Fibroblast of lung (primary cell): ENCODE data around the gene PRKCA. TPM values are rescaled to one million over a fixed set of nuclear protein-coding genes. Genes with fewer than 3 reads are reported as not detected.
"Not testable (repeated sequence)": the region's sequence is repeated elsewhere in the genome, so short reads cannot be mapped to it uniquely, and the experiment has no call there.

ENCODE experiments used
- DNase-seq, 2 donors: peaks; one replicate each; pipeline versions ENCODE4 v3.0.0 to v3.0.0-alpha.2; 2010; ENCODE audit warnings: low read depth in 2 of 2
- H2AFZ ChIP-seq: 2 replicates; pipeline ENCODE4 v1.5.1; 2012; ENCODE audit warnings: low read length, control low read depth, inconsistent platforms
- H3K27ac ChIP-seq: 2 replicates; pipeline ENCODE4 v1.5.1; 2011; ENCODE audit warnings: low read length, control low read depth; ENCODE audit not compliant: insufficient read depth
- H3K27me3 ChIP-seq: 2 replicates; pipeline ENCODE4 v1.5.1; 2011; ENCODE audit warnings: mild to moderate bottlenecking, low read length; ENCODE audit not compliant: control insufficient read depth, insufficient read depth
- H3K36me3 ChIP-seq: 2 replicates; pipeline ENCODE4 v1.5.1; 2011; ENCODE audit warnings: low read length; ENCODE audit not compliant: control insufficient read depth, insufficient read depth
- H3K4me1 ChIP-seq: 2 replicates; pipeline ENCODE4 v1.5.1; 2011; ENCODE audit warnings: low read length; ENCODE audit not compliant: control insufficient read depth, insufficient read depth; ENCODE audit errors: extremely low read depth
- H3K4me2 ChIP-seq: 2 replicates; pipeline ENCODE4 v1.5.1; 2011; ENCODE audit warnings: low read length, control low read depth; ENCODE audit not compliant: insufficient read depth; ENCODE audit errors: extremely low read depth
- H3K4me3 ChIP-seq, 4 experiments: fragments of 200-600 bp in 1 of 4; sonication (generic) in 1 of 4; replicated peaks in 1 of 4; 2 replicates each; pipeline ENCODE4 v1.5.1; 2011 to 2016; ENCODE audit warnings: low read length in 4 of 4, low read depth in 3 of 4, mild to moderate bottlenecking in 3 of 4, control low read depth in 2 of 4, inconsistent platforms in 1 of 4, mixed read lengths in 1 of 4; ENCODE audit not compliant: insufficient read depth in 1 of 4; ENCODE audit errors: control extremely low read depth in 1 of 4
- H3K79me2 ChIP-seq: 2 replicates; pipeline ENCODE4 v1.5.1; 2012; ENCODE audit warnings: mild to moderate bottlenecking, low read length, inconsistent platforms; ENCODE audit not compliant: control insufficient read depth, insufficient read depth
- H3K9ac ChIP-seq: 2 replicates; pipeline ENCODE4 v1.5.1; 2011; ENCODE audit warnings: mild to moderate bottlenecking, low read length, control low read depth; ENCODE audit not compliant: insufficient read depth
- H3K9me3 ChIP-seq: 2 replicates; pipeline ENCODE4 v1.5.1; 2012; ENCODE audit warnings: low read depth, low read length; ENCODE audit not compliant: control insufficient read depth, insufficient read depth
- H4K20me1 ChIP-seq: 2 replicates; pipeline ENCODE4 v1.5.1; 2011; ENCODE audit warnings: low read length; ENCODE audit not compliant: control insufficient read depth, insufficient read depth; ENCODE audit errors: extremely low read depth
- EZH2 ChIP-seq: IDR thresholded peaks from 2 replicates; pipeline ENCODE4 v1.5.1; 2012; ENCODE audit warnings: low read length, control low read depth, mild to moderate bottlenecking; ENCODE audit errors: missing control alignments
- polyA plus RNA-seq, 2 donors: library from polyadenylated mRNA; depleted of rRNA in 1 of 2; stranded (reverse) in 1 of 2; unstranded in 1 of 2; fragments of >200 nt; gene quantifications; 2 replicates each; pipeline ENCODE4 v1.2.1, GENCODE V29; 2011 to 2012; ENCODE audit warnings: missing spikeins in 1 of 2
- total RNA-seq: library from RNA; depleted of rRNA; stranded (reverse); fragments of >200 nt; gene quantifications from 2 replicates; pipeline ENCODE4 v1.2.1, GENCODE V29; 2014
- TF ChIP-seq, protein P1 (sequence below), 2 donors: IDR thresholded peaks in 1 of 2; conservative IDR thresholded peaks in 1 of 2; 1 replicate in 1 of 2; 2 replicates in 1 of 2; pipeline ENCODE4 v1.5.1; 2011 to 2012; ENCODE audit warnings: low read length in 2 of 2, control low read depth in 1 of 2, inconsistent platforms in 1 of 2, low read depth in 1 of 2, mild to moderate bottlenecking in 1 of 2

PRKCA gene
- total and polyA plus RNA-seq, 2 donors (not counting 1 experiment from before 2014, with no cell fraction given): 34.0 to 74.2 TPM

DNA sequence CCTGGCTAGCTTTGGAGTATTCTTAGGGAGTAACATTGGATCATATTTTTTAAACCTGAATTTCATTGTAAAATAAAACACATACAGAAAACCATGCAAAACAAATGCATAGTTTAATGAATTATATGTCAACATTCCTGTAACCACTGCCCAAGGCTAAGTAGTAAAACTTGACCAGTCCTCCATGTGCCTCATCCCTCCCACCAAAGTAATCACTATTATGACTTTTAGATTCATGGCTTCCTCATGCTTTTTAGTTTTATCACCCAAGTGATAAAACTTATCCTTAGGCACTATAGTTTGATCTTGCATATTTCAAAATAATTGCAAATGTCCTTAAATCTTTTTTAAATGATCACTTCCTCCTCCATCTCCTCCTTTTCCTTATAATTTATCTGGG, 20.4 kb downstream of the PRKCA start:
- no peak overlapping the region for H2AFZ ChIP-seq
- peaks cover 3% of the 10 kb centered on the region for H3K9me3 ChIP-seq
- no peaks in the 10 kb centered on the region for H3K36me3 ChIP-seq
- no peak overlapping the region for H3K9ac ChIP-seq
- no peak overlapping the region for H3K4me2 ChIP-seq
- H3K4me1 ChIP-seq: peaks cover 5% of the 10 kb centered on the region
- no peak for DNase-seq
- no peak for TF ChIP-seq EZH2
- TF ChIP-seq, protein P1, sequence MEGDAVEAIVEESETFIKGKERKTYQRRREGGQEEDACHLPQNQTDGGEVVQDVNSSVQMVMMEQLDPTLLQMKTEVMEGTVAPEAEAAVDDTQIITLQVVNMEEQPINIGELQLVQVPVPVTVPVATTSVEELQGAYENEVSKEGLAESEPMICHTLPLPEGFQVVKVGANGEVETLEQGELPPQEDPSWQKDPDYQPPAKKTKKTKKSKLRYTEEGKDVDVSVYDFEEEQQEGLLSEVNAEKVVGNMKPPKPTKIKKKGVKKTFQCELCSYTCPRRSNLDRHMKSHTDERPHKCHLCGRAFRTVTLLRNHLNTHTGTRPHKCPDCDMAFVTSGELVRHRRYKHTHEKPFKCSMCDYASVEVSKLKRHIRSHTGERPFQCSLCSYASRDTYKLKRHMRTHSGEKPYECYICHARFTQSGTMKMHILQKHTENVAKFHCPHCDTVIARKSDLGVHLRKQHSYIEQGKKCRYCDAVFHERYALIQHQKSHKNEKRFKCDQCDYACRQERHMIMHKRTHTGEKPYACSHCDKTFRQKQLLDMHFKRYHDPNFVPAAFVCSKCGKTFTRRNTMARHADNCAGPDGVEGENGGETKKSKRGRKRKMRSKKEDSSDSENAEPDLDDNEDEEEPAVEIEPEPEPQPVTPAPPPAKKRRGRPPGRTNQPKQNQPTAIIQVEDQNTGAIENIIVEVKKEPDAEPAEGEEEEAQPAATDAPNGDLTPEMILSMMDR (conservative IDR thresholded peaks at IDR 0.05 in 1 of 2, IDR thresholded peaks at IDR 0.05 in 1 of 2; ENCODE audit: low read depth in 1 of 2, low read length in 2 of 2): no peak
- no peaks in the 10 kb centered on the region for H3K27me3 ChIP-seq
- H3K79me2 ChIP-seq: peaks cover 88% of the 10 kb centered on the region
- no peak overlapping the region for H3K27ac ChIP-seq
- no peaks in the 10 kb centered on the region for H4K20me1 ChIP-seq
- H3K4me3 ChIP-seq: no peak overlapping the region

DNA sequence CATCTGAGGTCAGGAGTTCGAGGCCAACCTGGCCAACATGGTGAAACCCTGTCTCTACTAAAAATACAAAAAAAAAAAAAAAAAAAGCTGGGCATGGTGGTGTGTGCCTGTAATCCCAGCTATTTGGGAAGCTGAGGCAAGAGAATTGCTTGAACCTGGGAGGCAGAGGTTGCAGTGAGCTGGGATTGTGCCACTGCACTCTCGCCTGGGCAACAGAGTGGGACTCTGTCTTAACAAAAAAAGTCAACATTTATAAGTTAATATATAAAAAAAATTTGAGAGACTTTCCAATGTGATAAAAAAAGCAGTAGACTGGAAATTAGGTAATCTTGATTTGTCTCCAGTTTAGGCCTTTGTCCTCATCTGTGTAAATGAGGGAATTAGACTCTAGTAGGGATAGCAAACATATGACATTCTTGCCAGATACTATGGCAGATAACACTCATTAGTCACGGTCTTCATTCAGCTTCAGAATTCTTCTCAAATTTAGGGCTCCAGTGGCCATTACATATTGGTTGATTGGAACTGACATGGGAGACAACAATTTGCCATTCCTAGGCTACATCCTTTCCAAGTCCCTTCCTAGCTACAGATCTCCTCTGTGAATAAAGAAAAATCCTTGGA, 22.1 kb downstream of the PRKCA start:
- H3K9me3 ChIP-seq, H2AFZ ChIP-seq, H3K4me2 ChIP-seq, H3K9ac ChIP-seq, H3K27me3 ChIP-seq, H3K27ac ChIP-seq, H3K4me3 ChIP-seq, DNase-seq, H4K20me1 ChIP-seq, H3K36me3 ChIP-seq, H3K4me1 ChIP-seq: not testable (repeated sequence)
- H3K79me2 ChIP-seq: peaks cover 85% of the 10 kb centered on the region

DNA sequence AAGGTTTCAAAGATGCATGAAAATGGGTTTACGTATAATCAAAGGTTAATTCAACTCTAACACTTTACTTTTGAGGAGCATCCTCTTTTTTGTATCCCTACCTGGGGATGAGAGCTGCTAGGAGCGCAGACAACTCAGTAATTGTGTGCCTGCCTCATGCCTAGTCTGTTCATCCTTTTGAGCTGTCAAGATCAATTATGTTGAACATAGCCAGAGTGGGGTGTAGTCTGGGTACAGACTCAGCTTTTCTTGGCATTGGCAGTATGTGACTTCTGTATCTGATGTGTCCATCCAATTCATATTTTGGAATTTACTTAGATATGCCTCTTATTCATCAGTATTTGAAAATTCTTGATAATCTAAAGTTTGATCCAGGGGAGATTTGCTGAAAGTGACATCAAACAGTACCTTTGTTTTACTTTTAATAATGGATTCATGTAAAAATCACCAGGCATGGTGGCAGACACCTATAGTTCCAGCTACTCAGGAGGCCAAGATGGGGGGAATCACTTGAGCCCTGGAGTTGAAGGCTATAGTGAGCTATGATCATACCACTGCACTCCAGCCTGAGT, 24.1 kb downstream of the PRKCA start:
- Histone ChIP-seq H3K9me3 (peaks cover 3% of the 10 kb centered on the region), H4K20me1 (no peaks in the 10 kb centered on the region), H3K4me3 (no peak overlapping the region), H3K9ac (no peak overlapping the region), H3K27me3 (no peaks in the 10 kb centered on the region), H3K36me3 (no peaks in the 10 kb centered on the region), H3K79me2 (peaks cover 80% of the 10 kb centered on the region), H3K4me1 (no peaks in the 10 kb centered on the region), H3K4me2 (no peak overlapping the region), H2AFZ (no peak overlapping the region), H3K27ac (no peak overlapping the region)
- TF ChIP-seq EZH2: no peak
- TF ChIP-seq, protein P1 (conservative IDR thresholded peaks at IDR 0.05 in 1 of 2, IDR thresholded peaks at IDR 0.05 in 1 of 2; ENCODE audit: low read depth in 1 of 2, low read length in 2 of 2): no peak
- DNase-seq: no peak
